LNCAP (cell line): ENCODE results near the gene LPP.

ENCODE experiments used
- CTCF ChIP-seq: fragments of 450-650 bp; IDR thresholded peaks from 2 replicates; pipeline ENCODE4 v1.5.1; 2017; ENCODE audit warnings: mild to moderate bottlenecking

Gene LPP

GRCh38 chr3:188180114-188180513, 26.2 kb downstream of the LPP start:
- no peak for TF ChIP-seq CTCF

DNA sequence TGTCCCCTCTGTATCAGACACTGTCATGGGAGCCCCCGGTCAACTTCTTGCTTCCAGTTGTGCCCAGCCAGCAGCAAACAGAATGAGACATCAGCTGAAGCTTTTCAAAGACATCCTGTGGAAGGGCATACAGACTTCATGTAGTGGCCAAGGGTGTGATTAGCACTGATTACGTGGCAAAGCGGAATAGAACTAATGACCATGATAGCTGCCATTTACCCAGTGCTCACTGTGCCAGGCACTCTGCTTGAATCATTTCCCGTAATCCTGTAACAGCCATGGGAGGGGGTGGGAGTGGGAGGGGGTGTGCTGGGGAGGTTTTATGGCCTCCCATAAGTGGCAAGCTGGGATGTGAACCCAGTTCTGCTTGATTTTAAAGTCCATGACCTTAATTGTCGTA, 29.5 kb downstream of the LPP start:
- no peak for TF ChIP-seq CTCF

DNA sequence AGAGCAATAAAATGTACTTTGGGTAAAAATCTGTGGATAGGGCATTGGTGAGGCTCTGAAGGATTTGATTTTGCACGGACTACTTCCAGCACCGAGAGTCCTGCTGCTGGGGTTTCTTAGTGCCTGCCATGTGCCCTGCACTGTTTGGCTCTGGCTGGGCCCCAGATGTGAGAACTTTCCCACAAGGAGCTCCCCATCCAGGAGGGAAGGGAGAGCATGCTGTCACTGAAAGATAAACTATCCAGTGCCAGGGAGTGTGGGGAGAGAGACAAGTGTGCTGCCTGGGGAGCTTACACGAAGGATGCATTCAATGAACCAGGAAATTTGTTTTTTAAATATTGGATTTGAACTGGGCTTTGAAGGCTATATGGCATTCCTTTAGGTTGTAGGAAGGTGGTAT, 30.2 kb downstream of the LPP start:
- no peak for TF ChIP-seq CTCF

DNA sequence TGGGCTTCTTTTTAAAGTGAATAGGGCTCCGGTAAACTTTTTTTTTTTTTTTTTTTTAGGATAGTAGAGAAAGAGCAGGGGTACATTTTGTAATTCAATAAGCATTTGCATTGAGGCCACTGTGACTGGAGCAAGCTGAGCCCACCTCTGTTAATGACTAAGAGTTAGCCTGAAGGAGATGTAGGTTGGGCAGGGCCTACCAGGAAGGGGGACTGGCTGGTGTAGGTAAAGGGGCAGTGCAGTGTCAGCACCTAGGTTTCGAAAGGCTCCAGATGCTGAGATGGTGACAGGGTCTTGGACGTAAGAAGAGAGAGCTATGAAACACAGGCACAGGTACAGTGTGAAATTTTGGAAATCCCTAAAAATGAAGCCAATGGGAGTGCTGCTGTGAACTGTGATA, 30.7 kb downstream of the LPP start:
- no peak for TF ChIP-seq CTCF

- no peak for TF ChIP-seq CTCF
These were observed 31.8 kb downstream of the LPP start for GRCh38 chr3:188185717-188186251.

DNA sequence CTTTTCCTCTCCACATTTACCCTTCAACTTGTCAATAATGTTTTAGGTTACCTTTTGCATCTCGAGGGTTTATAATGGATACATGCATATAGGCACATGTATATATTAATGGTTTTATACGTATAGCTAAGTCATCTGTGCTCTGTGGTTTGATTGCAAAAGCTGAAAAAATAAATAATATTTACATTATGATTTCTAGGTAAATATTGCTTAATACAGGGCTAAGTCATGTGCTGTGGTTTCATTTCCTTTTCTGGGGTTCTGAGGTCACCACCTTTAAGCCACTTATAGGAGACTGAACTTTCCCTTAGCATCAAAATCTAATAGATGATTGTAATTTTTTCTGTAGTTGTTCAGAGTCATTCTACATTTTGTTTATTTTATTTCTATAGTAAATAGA, 33.1 kb downstream of the LPP start:
- TF ChIP-seq CTCF, result no peak

DNA sequence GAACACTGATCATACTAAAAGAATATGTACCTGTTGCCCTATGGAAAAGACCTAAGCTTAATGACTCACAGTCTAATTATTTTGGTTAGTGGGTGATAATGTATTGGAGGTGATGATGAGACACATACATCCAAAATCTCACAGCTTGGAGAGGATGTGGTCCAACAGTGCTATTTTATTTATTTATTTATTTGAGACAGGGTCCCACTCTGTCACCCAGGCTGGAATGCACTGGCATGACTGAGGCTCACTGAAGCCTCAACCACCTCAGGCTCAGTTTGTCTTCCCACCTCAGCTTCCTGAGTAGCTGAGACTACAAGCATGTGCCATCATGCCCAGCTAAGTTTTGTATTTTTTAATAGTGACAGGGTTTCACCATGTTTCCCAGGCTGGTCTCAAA, 35.0 kb downstream of the LPP start:
- TF ChIP-seq CTCF, result no peak

DNA sequence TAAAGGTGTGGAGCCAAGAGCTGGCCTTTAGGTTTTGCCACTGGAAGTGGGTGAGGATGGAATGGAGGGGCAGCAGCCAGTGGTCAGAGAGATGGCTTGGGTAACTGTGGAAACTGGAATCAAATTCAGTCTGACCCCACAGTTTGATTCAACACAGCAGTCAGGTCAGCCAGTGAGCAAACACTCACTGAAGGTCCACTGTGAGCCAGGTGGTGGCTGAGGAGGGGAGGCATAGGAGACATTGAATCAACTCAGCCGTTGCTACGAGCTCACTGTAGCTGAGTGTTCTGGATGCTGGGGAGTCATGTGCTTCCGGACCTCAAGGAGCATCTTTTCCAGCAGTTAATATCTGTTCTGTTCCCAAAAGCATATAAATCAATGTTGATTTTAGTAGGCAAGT, 37.5 kb downstream of the LPP start:
- TF ChIP-seq CTCF, result no peak
